ENCODE measurements around the gene SEC31A. TPM values are rescaled to one million over a fixed set of nuclear protein-coding genes. Genes with fewer than 3 reads are reported as not detected.
"Not testable (repeated sequence)": the region's sequence is repeated elsewhere in the genome, so short reads cannot be mapped to it uniquely, and the experiment has no call there.

Gene SEC31A
- total and polyA plus RNA-seq, 7 donors = 67.9 to 197 (median 121) TPM

GRCh38 chr4:82865592-82865991 lies 25.4 kb downstream of the SEC31A start:
- Histone ChIP-seq H3K4me3 (no peak overlapping the region), H3K4me1 (peaks cover 0 to 6% (median 3%) of the 10 kb centered on the region in 4 donors), H3K27me3 (no peaks in the 10 kb centered on the region), H3K9me3 (no peaks in the 10 kb centered on the region), H3K27ac (peak overlapping the region in 3 of 4 donors; percentile 26 to 57 (median 53)), H3K36me3 (peaks cover 15 to 99% (median 47%) of the 10 kb centered on the region in 4 donors)
- WGBS, 2 donors = 14 to 19% methylated on average over 1 of the region's 1 CpG
- intact Hi-C loops (cut with DNase I) = no loop called here
- no peak for DNase-seq
- TF ChIP-seq POLR2A (IDR thresholded peaks at IDR 0.05) = no peak
- TF ChIP-seq POLR2AphosphoS5 (IDR thresholded peaks at IDR 0.05) = peak in 1 of 4 donors; percentile 43

- Histone ChIP-seq H3K9me3 (no peaks in the 10 kb centered on the region), H3K4me1 (peaks cover 0 to 6% (median 3%) of the 10 kb centered on the region in 4 donors), H3K36me3 (peaks cover 14 to 88% (median 37%) of the 10 kb centered on the region in 4 donors), H3K4me3 (no peak overlapping the region), H3K27me3 (no peaks in the 10 kb centered on the region), H3K27ac (no peak overlapping the region)
- TF ChIP-seq POLR2AphosphoS5 (IDR thresholded peaks at IDR 0.05) (no peak), EP300 (IDR thresholded peaks at IDR 0.05) (no peak), POLR2A (IDR thresholded peaks at IDR 0.05) (no peak), CTCF (IDR thresholded peaks at IDR 0.05) (no peak)
- 85 to 91% methylated on average over 6 of the region's 6 CpGs for WGBS, 2 donors
- intact Hi-C loops (cut with DNase I) = no loop called here
- no peak for DNase-seq
These were observed 26.5 kb downstream of the SEC31A start for GRCh38 chr4:82864336-82864979.

- TF ChIP-seq POLR2A (IDR thresholded peaks at IDR 0.05) = no peak
- TF ChIP-seq EP300 (IDR thresholded peaks at IDR 0.05) = no peak
- no peak for TF ChIP-seq CTCF (IDR thresholded peaks at IDR 0.05)
- no peak for TF ChIP-seq POLR2AphosphoS5 (IDR thresholded peaks at IDR 0.05)
- Histone ChIP-seq H3K27me3 (no peaks in the 10 kb centered on the region), H3K27ac (no peak overlapping the region), H3K4me3 (no peak overlapping the region), H3K36me3 (peaks cover 22 to 74% (median 36%) of the 10 kb centered on the region in 4 donors), H3K4me1 (peaks cover 0 to 6% (median 3%) of the 10 kb centered on the region in 4 donors), H3K9me3 (no peaks in the 10 kb centered on the region)
- DNase-seq = no peak
- intact Hi-C loops (cut with DNase I) = no loop called here
These were observed 29.4 kb downstream of the SEC31A start for GRCh38 chr4:82861529-82861928.

GRCh38 chr4:82860487-82860886 lies 30.5 kb downstream of the SEC31A start:
- intact Hi-C loops (cut with DNase I); H3K27me3 ChIP-seq; H3K9me3 ChIP-seq; H3K27ac ChIP-seq; H3K4me3 ChIP-seq; H3K4me1 ChIP-seq; DNase-seq: not testable (repeated sequence)
- WGBS, 2 donors = 96 to 97% methylated on average over 2 of the region's 2 CpGs
- peaks cover 24 to 74% (median 37%) of the 10 kb centered on the region in 4 donors for H3K36me3 ChIP-seq

GRCh38 chr4:82852751-82853285 lies 38.1 kb downstream of the SEC31A start:
- TF ChIP-seq POLR2AphosphoS5 (IDR thresholded peaks at IDR 0.05) = no peak
- peaks cover 28 to 100% (median 71%) of the 10 kb centered on the region in 4 donors for H3K36me3 ChIP-seq
- no peaks in the 10 kb centered on the region for H3K27me3 ChIP-seq
- WGBS, 2 donors = 68 to 72% methylated on average over 5 of the region's 5 CpGs
- H3K9me3 ChIP-seq = no peaks in the 10 kb centered on the region
- H3K27ac ChIP-seq = no peak overlapping the region
- H3K4me3 ChIP-seq = no peak overlapping the region
- intact Hi-C loops (cut with DNase I) = no loop called here
- DNase-seq = no peak
- H3K4me1 ChIP-seq = no peaks in the 10 kb centered on the region

GRCh38 chr4:82851885-82852750 lies 38.8 kb downstream of the SEC31A start:
- peaks cover 26 to 100% (median 71%) of the 10 kb centered on the region in 4 donors for H3K36me3 ChIP-seq
- no peaks in the 10 kb centered on the region for H3K9me3 ChIP-seq
- H3K27me3 ChIP-seq = no peaks in the 10 kb centered on the region
- intact Hi-C loops (cut with DNase I) = no loop called here
- DNase-seq = no peak
- no peak overlapping the region for H3K27ac ChIP-seq
- no peak overlapping the region for H3K4me3 ChIP-seq
- no peaks in the 10 kb centered on the region for H3K4me1 ChIP-seq
- no peak for TF ChIP-seq POLR2A (IDR thresholded peaks at IDR 0.05)
- peak in 1 of 4 experiments; percentile 37 for TF ChIP-seq CTCF (IDR thresholded peaks at IDR 0.05)
- 85 to 89% methylated on average over 1 of the region's 1 CpG for WGBS, 2 donors

All from sigmoid colon (tissue), 7 donors.